SK-N-SH treated with all-trans-retinoic acid at 6 μM for 48 hours (cell line): ENCODE results near the gene SMOC2.

Experiments used
- CSRNP3 ChIP-seq: fragments of 250-450 bp; sonication (Bioruptor Pico); IDR thresholded peaks from 2 replicates; pipeline ENCODE4 v1.5.1; 2021; ENCODE audit warnings: mild to moderate bottlenecking, moderate library complexity
- PATZ1 ChIP-seq: fragments of 250-450 bp; sonication (Bioruptor Pico); IDR thresholded peaks from 2 replicates; pipeline ENCODE4 v1.8.0; 2020; ENCODE audit warnings: mild to moderate bottlenecking, moderate library complexity, borderline replicate concordance
- RARB ChIP-seq: fragments of 250-450 bp; sonication (Bioruptor Pico); IDR thresholded peaks from 2 replicates; pipeline ENCODE4 v1.8.0; 2021; ENCODE audit warnings: mild to moderate bottlenecking, moderate library complexity
- ZFP3 ChIP-seq: fragments of 250-450 bp; sonication (Bioruptor Pico); IDR thresholded peaks from 2 replicates; pipeline ENCODE4 v1.5.0; 2020; ENCODE audit warnings: mild to moderate bottlenecking, moderate library complexity
- ZFP30 ChIP-seq: fragments of 450-650 bp; formaldehyde crosslinking; IDR thresholded peaks from 2 replicates; pipeline ENCODE4 v1.5.0; 2022; ENCODE audit warnings: mild to moderate bottlenecking, moderate library complexity
- ZNF8 ChIP-seq: fragments of 450-650 bp; formaldehyde crosslinking; IDR thresholded peaks from 2 replicates; pipeline ENCODE4 v1.5.0; 2020; ENCODE audit warnings: mild to moderate bottlenecking, moderate library complexity

- TF ChIP-seq PATZ1 (CRISPR knock-in tag) (no peak), CSRNP3 (CRISPR knock-in tag) (no peak), ZFP3 (CRISPR knock-in tag) (no peak), ZFP30 (CRISPR knock-in tag) (no peak), ZNF8 (CRISPR knock-in tag) (no peak), RARB (CRISPR knock-in tag) (no peak)
Measured at GRCh38 chr6:168615837-168616236, 174.9 kb downstream of the SMOC2 start.
